ENCODE results near the gene TPSD1. TPM values are rescaled to one million over a fixed set of nuclear protein-coding genes. Genes with fewer than 3 reads are reported as not detected.

Gene TPSD1
- total and polyA plus RNA-seq, 7 donors: 0.09 to 0.90 (median 0.19) TPM; not detected in 3

GRCh38 chr16:1280783-1281182 is 24.9 kb downstream of the TPSD1 start:
- intact Hi-C loops (cut with DNase I): no loop called here
- ATAC-seq (no peak), DNase-seq (no peak)
- Histone ChIP-seq H3K36me3 (ENCODE audit: insufficient read depth in 1 of 2, low read depth in 1 of 2) (no peaks in the 10 kb centered on the region), H3K27ac (no peak overlapping the region), H3K27me3 (ENCODE audit: insufficient read depth in 3 of 3, low read length in 2 of 3) (peaks cover 0 to 73% (median 25%) of the 10 kb centered on the region in 3 donors), H3K4me1 (no peaks in the 10 kb centered on the region), H3K4me3 (no peak overlapping the region), H3K9me3 (no peaks in the 10 kb centered on the region)
- no peak for TF ChIP-seq CTCF (IDR thresholded peaks at IDR 0.05)
- 34 to 61% (median 42%) methylated on average over 8 of the region's 8 CpGs for WGBS, 3 donors

- Histone ChIP-seq H3K9me3 (no peaks in the 10 kb centered on the region), H3K4me1 (no peaks in the 10 kb centered on the region), H3K27me3 (ENCODE audit: insufficient read depth in 3 of 3, low read length in 2 of 3) (peaks cover 0 to 72% (median 22%) of the 10 kb centered on the region in 3 donors), H3K4me3 (no peak overlapping the region), H3K27ac (no peak overlapping the region), H3K36me3 (ENCODE audit: insufficient read depth in 1 of 2, low read depth in 1 of 2) (no peaks in the 10 kb centered on the region)
- no peak for TF ChIP-seq CTCF (IDR thresholded peaks at IDR 0.05)
- 61 to 66% (median 64%) methylated on average over 16 of the region's 16 CpGs for WGBS, 3 donors
- DNase-seq: no peak
- no peak for ATAC-seq
- intact Hi-C loops (cut with DNase I): no loop called here
These were observed 25.6 kb downstream of the TPSD1 start for GRCh38 chr16:1281517-1281916.

- no peak for DNase-seq
- Histone ChIP-seq H3K9me3 (no peaks in the 10 kb centered on the region), H3K4me3 (no peak overlapping the region), H3K4me1 (no peaks in the 10 kb centered on the region), H3K36me3 (ENCODE audit: insufficient read depth in 1 of 2, low read depth in 1 of 2) (no peaks in the 10 kb centered on the region), H3K27ac (no peak overlapping the region), H3K27me3 (ENCODE audit: insufficient read depth in 3 of 3, low read length in 2 of 3) (peaks cover 0 to 74% (median 19%) of the 10 kb centered on the region in 3 donors)
- intact Hi-C loops (cut with DNase I): no loop called here
- ATAC-seq: no peak
- TF ChIP-seq CTCF (IDR thresholded peaks at IDR 0.05): no peak
- WGBS, 3 donors: 76 to 86% (median 79%) methylated on average over 16 to 17 of the region's 17 CpGs
These were observed 26.6 kb downstream of the TPSD1 start for GRCh38 chr16:1282324-1282973.

- WGBS, 3 donors: 47 to 53% (median 48%) methylated on average over 17 of the region's 17 CpGs
- ATAC-seq (no peak), DNase-seq (no peak)
- Histone ChIP-seq H3K9me3 (no peaks in the 10 kb centered on the region), H3K36me3 (ENCODE audit: insufficient read depth in 1 of 2, low read depth in 1 of 2) (no peaks in the 10 kb centered on the region), H3K27ac (no peak overlapping the region), H3K27me3 (ENCODE audit: insufficient read depth in 3 of 3, low read length in 2 of 3) (peaks cover 0 to 74% (median 19%) of the 10 kb centered on the region in 3 donors), H3K4me3 (no peak overlapping the region), H3K4me1 (no peaks in the 10 kb centered on the region)
- intact Hi-C loops (cut with DNase I): no loop called here
- TF ChIP-seq CTCF (IDR thresholded peaks at IDR 0.05): no peak
These were observed 27.4 kb downstream of the TPSD1 start for GRCh38 chr16:1283296-1283695.

Data from psoas muscle (tissue), 8 donors.